Fibroblast of lung (primary cell): ENCODE data around the gene CDH15.

Experiments used
- CTCF ChIP-seq, 2 donors: IDR thresholded peaks in 1 of 2; conservative IDR thresholded peaks in 1 of 2; 1 replicate in 1 of 2; 2 replicates in 1 of 2; pipeline ENCODE4 v1.5.1; 2011 to 2012; ENCODE audit warnings: low read length in 2 of 2, control low read depth in 1 of 2, inconsistent platforms in 1 of 2, low read depth in 1 of 2, mild to moderate bottlenecking in 1 of 2
- EZH2 ChIP-seq: IDR thresholded peaks from 2 replicates; pipeline ENCODE4 v1.5.1; 2012; ENCODE audit warnings: low read length, control low read depth, mild to moderate bottlenecking; ENCODE audit errors: missing control alignments

- TF ChIP-seq CTCF (conservative IDR thresholded peaks at IDR 0.05 in 1 of 2, IDR thresholded peaks at IDR 0.05 in 1 of 2; ENCODE audit: low read depth in 1 of 2, low read length in 2 of 2), result no peak
- no peak for TF ChIP-seq EZH2
Observed at GRCh38 chr16:89176147-89176690, 4.7 kb downstream of the CDH15 start.
